LNCaP clone FGC (cell line): ENCODE results near the gene TOMM70.
"Not testable (repeated sequence)": the region's sequence is repeated elsewhere in the genome, so short reads cannot be mapped to it uniquely, and the experiment has no call there.

Experiments
- DNase-seq: peaks from one replicate; pipeline ENCODE4 v3.0.0-alpha.2; 2011; ENCODE audit warnings: low read depth
- H3K4me3 ChIP-seq: 2 replicates; pipeline ENCODE4 v1.5.1; 2011; ENCODE audit warnings: mild to moderate bottlenecking, low read depth, low read length, control low read depth
- CTCF ChIP-seq: IDR thresholded peaks from 2 replicates; pipeline ENCODE4 v1.5.1; 2012; ENCODE audit warnings: mild to moderate bottlenecking; ENCODE audit not compliant: control insufficient read depth, insufficient read depth; ENCODE audit errors: extremely low read depth

The TOMM70 gene

GRCh38 chr3:100400780-100401673 lies at the start of gene TOMM70, which contains the start of gene LNP1:
TSS of gene TOMM70 (minus strand) at chr3:100401089. CDS start at chr3:100400949, 140 bp downstream.
TSS of gene LNP1 (plus strand) at chr3:100401539. CDS start at chr3:100429730, 28,191 bp downstream.
- DNase-seq, result peak; percentile 93
- no peak for TF ChIP-seq CTCF
- H3K4me3 ChIP-seq, result peak within 1 kb of the TSS; percentile 78

- H3K4me3 ChIP-seq, result no peak overlapping the region
- DNase-seq, result no peak
- no peak for TF ChIP-seq CTCF
Observed at GRCh38 chr3:100449214-100449613, 48.3 kb upstream of the TOMM70 start.

GRCh38 chr3:100448079-100448478 lies 47.2 kb upstream of the TOMM70 start:
- H3K4me3 ChIP-seq, result no peak overlapping the region
- TF ChIP-seq CTCF, result no peak
- no peak for DNase-seq

GRCh38 chr3:100447067-100447466 lies 46.2 kb upstream of the TOMM70 start:
- not testable (repeated sequence) for DNase-seq, H3K4me3 ChIP-seq

- H3K4me3 ChIP-seq, result no peak overlapping the region
- no peak for DNase-seq
- no peak for TF ChIP-seq CTCF
Observed at GRCh38 chr3:100443690-100444089, 42.8 kb upstream of the TOMM70 start.

GRCh38 chr3:100440895-100441294 lies 40.0 kb upstream of the TOMM70 start:
- TF ChIP-seq CTCF, result no peak
- H3K4me3 ChIP-seq, result no peak overlapping the region
- no peak for DNase-seq

- TF ChIP-seq CTCF, result no peak
- no peak for DNase-seq
Observed at GRCh38 chr3:100438623-100438974, 37.7 kb upstream of the TOMM70 start.

More at GRCh38 chr3:100438623-100438974, 37.7 kb upstream of the TOMM70 start:
- H3K4me3 ChIP-seq, result no peak overlapping the region
